Skeletal muscle tissue (tissue), 4 donors: ENCODE data around the gene PSAP. TPM values are rescaled to one million over a fixed set of nuclear protein-coding genes. Genes with fewer than 3 reads are reported as not detected.

Source experiments
- H3K27ac ChIP-seq: one replicate; pipeline ENCODE4 v1.7.0; 2013; ENCODE audit warnings: mild to moderate bottlenecking, low read depth, low read length, inconsistent platforms
- H3K27me3 ChIP-seq, 3 donors: one replicate each; pipeline ENCODE4 v1.7.0; 2013; ENCODE audit warnings: low read length in 3 of 3; ENCODE audit not compliant: control insufficient read depth in 3 of 3, insufficient read depth in 3 of 3
- H3K36me3 ChIP-seq, 3 donors: one replicate each; pipeline ENCODE4 v1.7.0; 2013; ENCODE audit warnings: low read length in 3 of 3; ENCODE audit not compliant: control insufficient read depth in 3 of 3, insufficient read depth in 3 of 3
- H3K4me1 ChIP-seq, 3 donors: one replicate each; pipeline ENCODE4 v1.7.0; 2013; ENCODE audit warnings: low read length in 3 of 3, mild to moderate bottlenecking in 3 of 3; ENCODE audit not compliant: control insufficient read depth in 3 of 3, insufficient read depth in 3 of 3
- H3K4me3 ChIP-seq, 3 donors: one replicate each; pipeline ENCODE4 v1.7.0; 2013; ENCODE audit warnings: low read length in 3 of 3
- H3K9ac ChIP-seq, 3 donors: one replicate each; pipeline ENCODE4 v1.7.0; 2013; ENCODE audit warnings: low read length in 3 of 3, mild to moderate bottlenecking in 3 of 3, moderate library complexity in 2 of 3, low read depth in 1 of 3
- H3K9me3 ChIP-seq, 3 donors: one replicate each; pipeline ENCODE4 v1.7.0; 2013; ENCODE audit warnings: low read length in 3 of 3; ENCODE audit not compliant: control insufficient read depth in 3 of 3
- total RNA-seq: library from RNA; depleted of rRNA; stranded (reverse); fragments of >200 nt; gene quantifications from one replicate; pipeline ENCODE4 v1.2.3, GENCODE V29; 2014
- donor health status: Osteomylitis.

The PSAP gene
- total RNA-seq, 1 donor from 2014 or later = 369 TPM

DNA sequence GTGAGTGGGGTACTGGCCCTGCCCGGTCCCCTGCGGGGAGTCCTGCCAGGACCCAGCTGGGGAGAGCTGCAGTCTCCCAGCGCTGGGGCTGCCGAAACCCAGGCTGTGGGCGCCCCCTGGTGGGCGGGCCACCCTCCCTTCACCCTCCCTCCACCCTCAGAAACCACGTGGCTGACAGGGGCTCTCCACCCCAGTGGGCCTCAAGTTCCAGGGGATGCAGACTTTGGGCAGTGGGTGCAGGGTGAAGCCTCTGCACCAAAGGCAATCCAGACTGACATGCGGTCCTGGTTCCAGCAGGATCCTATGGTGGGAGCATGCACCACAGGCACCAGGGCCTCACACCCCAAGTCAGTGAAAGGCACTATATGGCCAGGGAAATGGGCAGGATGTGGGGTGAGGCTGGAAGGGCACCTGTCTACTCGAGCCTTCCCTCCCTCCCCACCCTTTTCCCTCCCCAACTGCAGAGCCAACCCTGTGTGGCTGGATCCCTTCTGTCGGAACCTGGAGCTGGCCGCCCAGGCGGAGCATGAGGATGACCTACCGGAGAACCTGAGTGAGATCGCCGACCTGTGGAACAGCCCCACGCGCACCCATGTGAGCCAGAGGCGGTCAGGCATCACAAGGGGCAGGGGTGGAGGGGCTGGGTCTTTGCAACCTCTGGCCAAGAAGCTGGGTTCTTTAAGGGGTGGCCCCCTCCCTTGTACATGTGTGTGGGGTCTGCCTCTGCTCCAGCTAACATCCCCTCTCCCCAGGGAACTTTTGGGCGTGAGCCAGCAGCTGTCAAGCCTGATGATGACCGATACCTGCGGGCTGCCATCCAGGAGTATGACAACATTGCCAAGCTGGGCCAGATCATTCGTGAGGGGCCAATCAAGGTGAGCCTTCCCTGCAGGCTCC is 38.8 kb downstream of the PSAP start:
- H3K9me3 ChIP-seq = no peaks in the 10 kb centered on the region
- no peak overlapping the region for H3K4me3 ChIP-seq
- peaks cover 18 to 21% (median 19%) of the 10 kb centered on the region in 3 donors for H3K36me3 ChIP-seq
- H3K27ac ChIP-seq = no peak overlapping the region
- peaks cover 4 to 21% (median 9%) of the 10 kb centered on the region in 3 donors for H3K4me1 ChIP-seq
- H3K9ac ChIP-seq = no peak overlapping the region
- H3K27me3 ChIP-seq = peaks cover 0 to 5% (median 0%) of the 10 kb centered on the region in 3 donors

DNA sequence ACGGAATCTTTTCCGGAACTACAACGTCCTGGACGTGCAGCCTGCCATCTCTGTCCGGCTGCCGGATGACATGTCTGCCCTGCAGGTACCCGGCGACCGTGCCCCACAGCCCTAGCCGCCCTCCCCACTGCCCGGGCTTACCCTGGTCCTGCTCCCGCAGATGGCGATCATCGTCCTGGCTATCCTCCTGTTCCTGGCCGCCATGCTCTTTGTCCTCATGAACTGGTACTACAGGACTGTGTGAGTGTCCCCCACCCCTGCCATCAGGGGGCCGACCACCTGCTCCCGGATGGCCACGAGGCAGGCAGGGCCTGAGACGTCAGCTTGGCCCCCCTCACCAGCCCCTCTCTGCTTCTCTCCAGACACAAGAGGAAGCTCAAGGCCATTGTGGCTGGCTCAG is 39.7 kb downstream of the PSAP start:
- Histone ChIP-seq H3K9me3 (no peaks in the 10 kb centered on the region), H3K4me3 (no peak overlapping the region)

DNA sequence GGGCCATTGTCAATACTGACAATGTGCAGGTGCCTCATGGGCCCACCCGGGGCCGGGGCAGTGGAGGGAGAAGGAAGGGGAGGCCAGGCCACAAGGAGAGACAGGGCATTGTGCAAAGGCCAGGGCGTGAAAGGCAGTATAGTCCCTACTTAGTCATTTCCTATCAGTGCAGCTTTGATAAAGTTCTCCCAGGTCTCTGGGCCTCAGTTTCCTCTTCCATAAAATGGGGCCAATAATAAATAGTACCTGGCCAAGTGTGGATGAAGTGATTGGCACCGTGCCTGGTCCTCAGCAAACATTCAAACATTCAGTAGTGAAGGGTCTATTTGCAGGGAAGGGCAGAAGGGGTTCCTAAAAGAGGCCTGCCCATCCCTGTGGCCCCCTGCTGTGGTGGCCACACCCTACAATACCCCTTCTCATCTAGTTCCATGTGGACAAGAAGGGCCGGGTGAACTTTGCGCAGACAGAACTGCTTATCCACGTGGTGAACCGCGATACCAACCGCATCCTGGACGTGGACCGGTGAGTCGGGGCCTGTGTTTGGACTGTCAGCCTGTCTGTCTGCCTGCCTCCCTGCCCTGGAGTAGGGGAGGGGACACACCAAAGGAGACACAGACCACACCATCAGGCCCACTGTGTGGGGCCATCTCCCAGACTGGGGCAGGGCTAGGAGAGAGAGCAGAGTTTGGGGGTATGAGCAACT is 40.9 kb downstream of the PSAP start:
- H3K9ac ChIP-seq = no peak overlapping the region
- no peak overlapping the region for H3K27ac ChIP-seq
- H3K4me3 ChIP-seq = no peak overlapping the region
- no peaks in the 10 kb centered on the region for H3K9me3 ChIP-seq
- peaks cover 0 to 5% (median 0%) of the 10 kb centered on the region in 3 donors for H3K27me3 ChIP-seq
- peaks cover 0 to 10% (median 0%) of the 10 kb centered on the region in 3 donors for H3K4me1 ChIP-seq
- peaks cover 0 to 4% (median 2%) of the 10 kb centered on the region in 3 donors for H3K36me3 ChIP-seq

More for the DNA sequence above, 39.7 kb downstream of the PSAP start:
- no peak overlapping the region for H3K9ac ChIP-seq
- H3K36me3 ChIP-seq = peaks cover 9 to 12% (median 11%) of the 10 kb centered on the region in 3 donors
- peaks cover 0 to 5% (median 0%) of the 10 kb centered on the region in 3 donors for H3K27me3 ChIP-seq
- H3K4me1 ChIP-seq = peaks cover 0 to 12% (median under 1%) of the 10 kb centered on the region in 3 donors
- no peak overlapping the region for H3K27ac ChIP-seq

DNA sequence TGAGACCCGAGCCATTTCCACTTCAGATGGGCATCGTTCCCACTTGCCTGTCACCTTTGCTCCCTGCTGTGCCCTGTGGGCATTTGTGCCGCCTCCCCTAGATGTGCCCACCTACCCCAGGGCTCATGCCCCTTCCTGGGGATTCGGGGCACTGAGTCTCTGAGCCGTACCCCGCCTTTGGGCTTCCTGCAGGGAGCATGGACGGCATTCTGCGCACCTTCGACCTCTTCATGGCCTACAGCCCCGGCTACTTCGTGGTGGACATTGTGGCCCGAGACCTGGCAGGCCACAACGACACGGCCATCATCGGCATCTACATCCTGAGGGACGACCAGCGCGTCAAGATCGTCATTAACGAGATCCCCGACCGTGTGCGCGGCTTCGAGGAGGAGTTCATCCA is 41.4 kb downstream of the PSAP start:
- Histone ChIP-seq H3K9me3 (no peaks in the 10 kb centered on the region), H3K9ac (no peak overlapping the region), H3K36me3 (peaks cover 0 to under 1% (median 0%) of the 10 kb centered on the region in 3 donors), H3K4me1 (peaks cover 0 to 10% (median 0%) of the 10 kb centered on the region in 3 donors), H3K4me3 (no peak overlapping the region), H3K27ac (no peak overlapping the region), H3K27me3 (peaks cover 0 to 5% (median 0%) of the 10 kb centered on the region in 3 donors)

DNA sequence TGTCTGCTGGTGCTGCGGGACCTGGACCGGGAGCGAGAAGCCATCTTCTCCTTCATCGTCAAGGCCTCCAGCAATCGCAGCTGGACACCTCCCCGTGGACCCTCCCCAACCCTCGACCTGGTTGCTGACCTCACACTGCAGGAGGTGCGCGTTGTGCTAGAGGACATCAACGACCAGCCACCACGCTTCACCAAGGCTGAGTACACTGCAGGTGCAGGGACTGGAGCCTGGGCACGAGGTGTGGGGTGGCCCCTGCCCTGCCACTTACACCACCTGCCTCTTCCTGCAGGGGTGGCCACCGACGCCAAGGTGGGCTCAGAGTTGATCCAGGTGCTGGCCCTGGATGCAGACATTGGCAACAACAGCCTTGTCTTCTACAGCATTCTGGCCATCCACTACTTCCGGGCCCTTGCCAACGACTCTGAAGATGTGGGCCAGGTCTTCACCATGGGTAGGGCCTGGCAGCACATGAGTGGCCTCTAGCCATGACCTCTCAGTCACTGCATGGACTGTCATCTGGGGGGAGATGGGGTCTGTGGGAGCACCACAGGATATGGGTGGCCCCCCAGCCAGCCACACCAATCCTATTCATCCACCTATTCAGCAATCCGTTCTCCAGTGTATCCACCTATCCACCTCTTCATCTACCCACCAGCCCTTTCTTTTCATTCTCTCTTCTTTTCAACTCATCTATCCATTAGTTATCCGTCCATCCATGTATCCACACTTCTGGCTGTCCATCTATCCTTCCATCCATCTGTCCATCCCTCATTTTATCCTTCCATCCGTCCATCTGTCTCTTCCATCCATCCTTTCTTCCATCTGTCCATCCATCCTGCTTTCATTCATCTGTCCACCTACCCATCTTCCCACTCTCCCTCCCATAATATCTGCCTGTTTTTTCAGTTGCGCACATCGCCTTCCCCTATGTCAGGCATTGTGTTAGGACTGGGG is 43.2 kb downstream of the PSAP start:
- no peak overlapping the region for H3K9ac ChIP-seq
- H3K4me3 ChIP-seq = no peak overlapping the region
- no peaks in the 10 kb centered on the region for H3K36me3 ChIP-seq
- peaks cover 0 to 5% (median 0%) of the 10 kb centered on the region in 3 donors for H3K27me3 ChIP-seq
- no peaks in the 10 kb centered on the region for H3K9me3 ChIP-seq
- no peak overlapping the region for H3K27ac ChIP-seq
- H3K4me1 ChIP-seq = peaks cover 0 to 8% (median 0%) of the 10 kb centered on the region in 3 donors

DNA sequence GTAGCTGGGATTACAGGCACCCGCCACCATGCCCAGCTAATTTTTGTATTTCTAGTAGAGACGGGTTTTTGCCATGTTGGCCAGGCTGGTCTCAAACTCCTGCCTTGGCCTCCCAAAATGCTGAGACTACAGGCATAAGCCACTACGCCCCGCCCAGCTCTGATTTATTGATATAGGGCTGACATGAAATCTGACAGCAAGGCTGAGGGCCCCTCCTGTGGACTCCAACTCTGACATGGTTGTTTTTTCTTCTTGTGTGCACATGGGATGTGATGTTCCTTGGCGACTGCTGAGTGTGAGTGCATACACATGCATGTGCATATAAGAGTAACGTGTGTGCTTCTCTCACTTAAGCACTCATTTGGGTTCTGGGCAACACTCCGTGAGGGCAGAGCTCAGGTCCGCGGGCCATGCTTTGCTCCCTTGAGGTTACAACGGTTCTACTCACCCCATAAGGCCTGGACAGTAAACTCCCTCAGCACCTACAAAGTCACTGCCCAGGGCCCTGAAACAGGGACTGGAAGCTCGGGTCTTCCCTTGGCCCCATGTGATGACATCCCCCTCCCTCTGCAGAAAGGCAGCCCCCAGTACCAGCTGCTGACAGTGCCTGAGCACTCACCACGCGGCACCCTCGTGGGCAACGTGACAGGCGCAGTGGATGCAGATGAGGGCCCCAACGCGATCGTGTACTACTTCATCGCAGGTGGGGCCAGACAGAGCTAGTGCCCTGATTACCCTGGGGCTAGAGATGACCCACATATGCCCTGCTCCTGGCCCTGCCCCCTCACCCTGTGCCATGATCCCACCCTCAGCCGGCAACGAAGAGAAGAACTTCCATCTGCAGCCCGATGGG is 44.1 kb downstream of the PSAP start:
- peaks cover 0 to 2% (median 0%) of the 10 kb centered on the region in 3 donors for H3K4me1 ChIP-seq
- H3K9me3 ChIP-seq = no peaks in the 10 kb centered on the region
- H3K27me3 ChIP-seq = peaks cover 0 to 5% (median 0%) of the 10 kb centered on the region in 3 donors
- no peak overlapping the region for H3K4me3 ChIP-seq
- H3K36me3 ChIP-seq = no peaks in the 10 kb centered on the region
- H3K9ac ChIP-seq = no peak overlapping the region
- H3K27ac ChIP-seq = no peak overlapping the region

DNA sequence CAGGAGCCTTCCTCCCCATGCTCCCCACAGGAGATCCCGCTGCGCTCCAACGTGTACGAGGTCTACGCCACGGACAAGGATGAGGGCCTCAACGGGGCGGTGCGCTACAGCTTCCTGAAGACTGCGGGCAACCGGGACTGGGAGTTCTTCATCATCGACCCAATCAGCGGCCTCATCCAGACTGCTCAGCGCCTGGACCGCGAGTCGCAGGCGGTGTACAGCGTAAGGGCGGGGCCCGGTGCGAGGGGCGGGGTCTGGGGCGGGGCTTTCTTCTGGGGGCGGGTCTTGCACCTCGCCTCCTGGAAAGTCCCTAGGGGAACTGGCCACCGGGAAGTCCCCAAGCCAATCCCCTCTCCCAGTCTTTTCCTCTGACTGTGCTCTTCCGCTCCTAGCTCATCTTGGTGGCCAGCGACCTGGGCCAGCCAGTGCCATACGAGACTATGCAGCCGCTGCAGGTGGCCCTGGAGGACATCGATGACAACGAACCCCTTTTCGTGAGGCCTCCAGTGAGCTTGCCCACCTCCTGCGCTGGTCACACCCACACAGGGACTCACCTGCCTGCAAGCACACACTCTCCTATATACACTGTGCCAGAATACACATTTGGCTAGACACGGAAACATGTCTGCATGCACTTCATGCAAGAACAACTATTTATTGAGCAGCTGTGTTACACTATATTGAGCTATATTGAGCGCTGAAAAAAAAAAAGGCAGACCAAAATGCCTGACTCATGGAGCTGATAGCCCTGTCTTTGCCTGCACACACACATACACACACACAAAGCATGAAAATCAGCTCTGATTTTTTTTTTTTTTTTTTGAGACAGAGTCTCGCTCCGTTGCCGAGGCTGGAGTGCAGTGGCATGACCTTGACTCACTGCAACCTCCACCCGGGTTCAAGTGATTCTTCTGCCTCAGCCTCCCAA is 45.0 kb downstream of the PSAP start:
- Histone ChIP-seq H3K4me3 (no peak overlapping the region), H3K27ac (no peak overlapping the region), H3K36me3 (no peaks in the 10 kb centered on the region), H3K9ac (no peak overlapping the region), H3K9me3 (no peaks in the 10 kb centered on the region), H3K4me1 (peaks cover 0 to 2% (median 0%) of the 10 kb centered on the region in 3 donors), H3K27me3 (peaks cover 0 to 5% (median 0%) of the 10 kb centered on the region in 3 donors)

DNA sequence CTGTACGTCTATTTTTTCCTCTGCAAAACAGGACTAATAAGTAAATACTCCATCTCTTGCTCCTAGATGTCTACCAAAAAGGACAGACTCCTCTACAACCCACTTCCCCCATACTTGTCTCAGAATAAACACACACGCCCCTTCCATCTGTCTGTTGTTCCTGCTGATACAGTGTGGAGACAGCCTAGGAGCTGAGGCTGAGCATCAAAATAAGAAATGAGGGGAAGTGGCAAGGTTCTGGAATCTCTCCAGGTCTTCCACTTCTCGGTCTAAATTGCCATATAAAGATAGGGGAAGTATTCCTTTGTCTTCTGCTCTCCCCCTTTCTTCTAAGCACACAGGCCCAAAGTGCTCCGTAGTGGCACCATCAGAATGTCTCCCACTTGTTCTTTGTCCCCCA is 47.0 kb downstream of the PSAP start:
- no peak overlapping the region for H3K27ac ChIP-seq
- H3K4me1 ChIP-seq = peaks cover 0 to 2% (median 0%) of the 10 kb centered on the region in 3 donors
- no peaks in the 10 kb centered on the region for H3K9me3 ChIP-seq

More for the DNA sequence above, 47.0 kb downstream of the PSAP start:
- no peak overlapping the region for H3K4me3 ChIP-seq
- H3K27me3 ChIP-seq = peaks cover 0 to 5% (median 0%) of the 10 kb centered on the region in 3 donors
- no peak overlapping the region for H3K9ac ChIP-seq
- no peaks in the 10 kb centered on the region for H3K36me3 ChIP-seq
